HG03571 (cell line): ENCODE results near the gene HECW1.
"Not testable (repeated sequence)": the region's sequence is repeated elsewhere in the genome, so short reads cannot be mapped to it uniquely, and the experiment has no call there.

ENCODE experiments used
- ATAC-seq: cut with Tn5 transposase; IDR thresholded peaks from one replicate; pipeline ENCODE4 v1.9.1; 2021; ENCODE audit not compliant: unreplicated experiment

Gene HECW1

DNA sequence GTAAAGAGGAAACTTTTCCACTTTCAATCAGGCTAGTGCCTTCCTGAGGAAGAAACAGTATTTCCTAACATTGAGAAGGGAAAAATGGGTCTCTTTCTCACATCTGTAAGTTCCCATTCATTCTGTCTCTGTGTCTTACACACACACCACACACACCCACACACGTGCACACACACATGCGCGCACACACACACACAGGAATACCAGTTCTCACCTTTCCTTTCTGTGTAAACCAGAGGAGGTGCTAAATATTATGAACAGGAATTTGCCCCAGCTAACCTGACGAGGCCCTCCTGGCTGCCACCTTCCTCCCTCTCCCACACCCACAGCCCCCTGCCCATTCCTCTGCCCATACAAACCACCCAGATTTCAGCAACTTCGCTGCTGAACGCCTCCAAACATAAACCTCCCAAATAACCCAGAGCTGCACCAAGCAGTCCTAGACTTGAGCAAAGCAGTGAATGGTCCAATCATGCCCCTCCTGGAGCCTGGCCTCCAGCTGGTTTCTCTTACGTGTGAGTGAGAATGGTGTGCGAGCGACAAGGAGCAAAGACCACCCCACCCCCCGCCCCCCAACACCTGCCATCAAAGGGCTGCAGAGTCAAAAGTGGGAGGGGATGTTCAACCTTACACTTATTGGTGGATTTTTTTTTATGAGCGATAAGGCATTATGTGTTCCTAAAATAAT is 190.5 kb downstream of the HECW1 start:
- ATAC-seq = no peak

DNA sequence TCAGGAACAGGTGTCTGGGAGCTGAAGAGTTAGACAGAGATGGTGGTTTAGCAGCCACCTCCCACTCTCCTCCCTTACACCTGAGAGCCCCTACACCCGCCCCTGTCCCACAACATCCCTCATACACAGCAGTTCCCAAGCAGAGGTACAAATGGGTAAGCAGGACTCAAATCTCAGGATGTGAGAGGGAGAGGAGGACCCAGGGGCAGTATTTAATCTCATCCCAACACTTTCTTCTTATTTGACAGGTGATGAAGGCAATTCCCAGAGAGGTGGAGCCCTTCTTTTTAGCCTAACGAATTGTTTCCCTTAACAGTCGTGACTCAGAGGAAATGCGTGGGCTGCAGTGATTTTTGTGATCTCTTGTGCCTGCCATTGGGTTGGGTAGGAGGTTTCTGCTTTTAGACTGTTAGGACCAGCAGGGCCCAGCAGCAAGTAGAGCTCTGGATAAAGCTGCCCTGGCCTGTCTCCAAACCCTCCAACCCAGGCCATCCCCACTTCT is 191.3 kb downstream of the HECW1 start:
- no peak for ATAC-seq

DNA sequence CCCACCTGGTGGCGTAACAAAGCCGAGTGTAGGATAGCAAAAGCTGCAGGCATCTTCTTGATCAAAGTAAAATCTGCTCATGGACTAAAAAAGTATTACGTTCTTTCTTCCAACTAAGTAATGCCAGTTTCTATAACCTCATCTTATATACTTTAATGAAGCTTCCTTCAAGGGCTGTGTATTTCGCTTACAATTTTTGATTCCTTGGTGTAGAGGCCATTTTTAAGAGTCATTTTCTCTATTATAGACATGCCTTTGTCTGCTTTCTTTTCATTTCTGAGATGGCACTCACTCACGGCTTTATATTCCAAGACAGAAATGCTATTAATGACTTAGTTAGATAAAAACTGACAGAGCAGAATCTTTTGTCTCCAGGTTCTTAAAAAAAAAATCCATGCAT is 194.0 kb downstream of the HECW1 start:
- ATAC-seq = no peak

DNA sequence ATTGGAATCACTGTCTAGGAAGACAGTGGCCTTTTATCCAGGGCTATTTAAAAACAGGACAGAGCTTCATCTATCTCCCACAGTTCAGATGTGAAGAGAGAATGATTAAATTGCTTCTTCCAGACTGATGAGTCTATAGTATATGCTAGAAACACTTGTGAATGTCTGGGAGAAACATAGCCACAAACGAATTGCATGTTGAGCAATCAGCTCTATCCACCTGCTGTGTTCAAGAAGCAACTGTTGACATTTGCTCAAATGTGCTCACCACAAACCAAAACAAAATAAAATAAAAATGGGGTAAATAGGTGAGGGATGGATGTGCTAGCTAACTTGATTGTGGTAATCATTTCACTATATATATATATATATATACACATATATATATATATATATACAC is 195.1 kb downstream of the HECW1 start:
- no peak for ATAC-seq

DNA sequence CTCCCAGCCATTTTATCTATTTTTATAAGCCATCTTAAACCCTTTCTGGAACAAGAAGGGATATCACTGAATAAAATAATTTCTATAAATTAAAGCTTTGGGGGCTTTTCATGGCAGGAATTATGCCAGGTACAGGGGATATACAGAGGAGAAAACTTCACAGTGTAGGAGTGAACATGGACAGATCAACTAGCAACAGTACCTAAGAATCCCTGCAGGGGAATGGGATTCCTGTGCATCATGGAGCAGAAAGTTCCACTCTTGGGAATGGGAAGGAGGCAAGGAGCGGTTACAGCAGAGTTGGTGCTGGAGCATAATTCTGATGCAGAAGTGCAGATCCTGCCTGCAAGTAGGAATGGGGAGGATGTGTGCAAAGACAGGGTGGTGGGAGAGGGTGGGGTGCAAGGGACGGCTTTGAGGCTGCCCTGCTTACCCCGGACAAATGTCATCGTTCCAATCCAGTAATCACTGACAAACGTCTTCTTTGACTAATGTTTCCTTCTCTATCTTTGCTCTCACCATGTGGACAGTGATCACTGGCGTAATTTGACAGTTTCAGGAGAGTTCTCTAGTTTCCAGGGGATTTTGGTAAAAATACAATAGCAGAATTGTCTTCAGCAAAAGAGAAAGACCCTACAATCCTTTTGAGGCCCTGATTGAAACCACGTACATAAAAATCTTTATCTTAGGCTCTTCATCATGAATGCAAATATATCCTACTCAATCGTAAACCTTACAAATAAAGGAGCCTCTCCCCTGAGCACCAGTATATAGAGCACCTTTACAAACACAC is 196.7 kb downstream of the HECW1 start:
- ATAC-seq = no peak

DNA sequence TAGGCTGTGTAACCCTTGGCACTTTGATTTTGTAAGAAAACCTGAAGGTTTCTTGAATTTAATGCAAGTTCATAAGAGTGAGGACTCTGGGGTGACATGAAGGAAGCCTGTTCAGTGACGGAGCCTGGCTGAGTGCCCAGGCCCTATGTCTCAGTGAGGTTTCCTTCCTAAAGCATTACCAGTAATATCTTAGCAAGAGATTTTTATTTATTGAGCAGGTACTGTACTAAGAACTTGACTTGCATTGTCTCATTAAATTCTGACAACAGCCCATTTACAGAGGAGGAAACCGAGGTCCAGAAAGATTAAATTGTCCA is 197.2 kb downstream of the HECW1 start:
- ATAC-seq = no peak

DNA sequence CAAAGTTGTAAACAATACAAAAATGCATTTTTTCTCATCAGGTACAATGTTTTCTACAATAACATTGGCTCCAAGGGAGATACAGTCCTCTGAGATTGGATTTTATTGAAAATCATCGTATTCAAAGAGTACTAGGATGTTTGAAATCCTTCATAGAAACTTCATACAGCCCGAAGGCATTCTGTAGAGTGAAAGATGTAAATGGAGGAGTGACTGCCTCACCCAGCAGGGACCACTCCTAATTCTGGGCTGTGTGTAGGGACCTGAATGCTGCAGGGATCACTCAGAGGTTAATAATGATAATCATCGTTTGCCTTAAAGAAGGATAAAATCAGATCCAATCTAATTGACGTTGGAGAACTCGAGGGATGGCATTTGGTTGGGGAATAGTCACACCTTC is 198.6 kb downstream of the HECW1 start:
- ATAC-seq = no peak

DNA sequence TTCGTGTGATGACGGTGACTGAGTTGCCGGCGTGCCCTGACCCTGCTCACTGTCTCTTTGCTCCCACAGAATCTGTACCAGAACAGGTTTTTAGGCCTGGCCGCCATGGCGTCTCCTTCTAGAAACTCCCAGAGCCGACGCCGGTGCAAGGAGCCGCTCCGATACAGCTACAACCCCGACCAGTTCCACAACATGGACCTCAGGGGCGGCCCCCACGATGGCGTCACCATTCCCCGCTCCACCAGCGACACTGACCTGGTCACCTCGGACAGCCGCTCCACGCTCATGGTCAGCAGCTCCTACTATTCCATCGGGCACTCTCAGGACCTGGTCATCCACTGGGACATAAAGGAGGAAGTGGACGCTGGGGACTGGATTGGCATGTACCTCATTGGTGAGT is 199.2 kb downstream of the HECW1 start:
- ATAC-seq = no peak

DNA sequence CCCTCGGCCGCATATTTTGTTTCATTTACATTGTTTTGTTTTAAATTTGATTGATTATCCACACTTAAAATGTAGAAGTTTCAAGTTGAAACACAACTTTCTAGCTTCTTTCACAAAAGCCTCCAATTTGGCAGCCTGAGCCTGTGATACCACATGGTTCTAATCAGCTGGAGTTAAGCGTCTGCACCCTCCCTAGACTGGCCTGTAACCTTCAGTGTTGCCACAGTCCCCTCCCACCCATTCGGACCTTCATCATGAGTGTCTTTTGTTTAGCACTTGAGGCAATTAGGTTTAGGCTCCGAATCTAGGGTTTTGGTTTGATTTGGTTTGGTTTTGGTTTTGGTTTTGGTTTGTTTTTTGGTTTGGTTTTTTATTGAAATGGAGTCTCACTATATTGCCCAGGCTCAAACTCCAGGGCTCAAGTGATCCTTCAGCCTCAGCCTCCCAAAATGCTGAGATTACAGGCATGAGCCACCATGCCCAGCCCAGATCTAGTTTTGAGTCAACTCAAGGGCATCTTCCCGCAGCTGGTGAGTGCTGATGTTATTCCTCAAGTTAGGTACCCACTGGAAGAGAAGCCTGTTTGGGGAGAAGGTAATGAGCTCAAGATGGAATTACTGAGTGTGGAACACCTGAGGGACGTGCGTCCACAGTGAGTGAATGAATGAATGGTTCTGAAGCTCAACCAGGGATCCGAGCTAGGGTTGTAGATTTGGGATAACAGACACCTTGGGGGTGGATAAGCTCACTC is 201.4 kb downstream of the HECW1 start:
- no peak for ATAC-seq

DNA sequence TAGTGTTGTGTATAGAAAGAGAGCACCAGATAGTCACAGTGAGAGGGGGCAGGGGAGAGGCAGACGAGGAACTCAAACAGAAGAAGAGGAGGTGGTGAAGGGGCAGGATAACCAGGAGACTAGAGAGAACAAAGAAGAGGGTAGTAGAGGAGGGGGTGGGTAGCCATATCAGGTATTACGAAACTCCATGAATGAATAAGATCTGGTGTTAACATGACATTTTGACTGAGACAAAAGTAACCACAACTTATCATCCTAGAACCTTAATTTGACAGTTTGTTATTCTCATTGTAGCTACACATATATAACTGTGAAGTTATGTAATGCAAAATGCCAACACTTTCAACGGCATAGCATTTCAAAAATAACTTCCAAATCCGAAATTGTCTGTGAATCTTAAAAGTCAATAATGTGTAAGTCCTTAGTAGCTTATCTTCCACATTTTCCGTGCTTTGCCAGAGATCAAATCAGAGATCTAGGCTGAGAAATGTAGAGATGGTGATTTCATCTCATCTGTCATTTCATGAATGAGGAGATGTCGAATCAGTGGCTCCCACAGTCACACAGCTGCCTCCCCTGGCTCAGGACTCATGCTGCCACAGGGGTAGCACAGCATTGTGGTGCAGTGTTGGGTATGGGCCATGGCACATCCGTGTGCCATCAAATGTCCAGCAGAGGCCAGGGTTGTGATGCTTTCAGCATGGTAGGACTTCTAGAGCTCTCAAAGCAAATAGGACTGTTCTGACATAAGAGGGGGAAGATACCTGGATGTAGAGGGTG is 202.1 kb downstream of the HECW1 start:
- no peak for ATAC-seq

DNA sequence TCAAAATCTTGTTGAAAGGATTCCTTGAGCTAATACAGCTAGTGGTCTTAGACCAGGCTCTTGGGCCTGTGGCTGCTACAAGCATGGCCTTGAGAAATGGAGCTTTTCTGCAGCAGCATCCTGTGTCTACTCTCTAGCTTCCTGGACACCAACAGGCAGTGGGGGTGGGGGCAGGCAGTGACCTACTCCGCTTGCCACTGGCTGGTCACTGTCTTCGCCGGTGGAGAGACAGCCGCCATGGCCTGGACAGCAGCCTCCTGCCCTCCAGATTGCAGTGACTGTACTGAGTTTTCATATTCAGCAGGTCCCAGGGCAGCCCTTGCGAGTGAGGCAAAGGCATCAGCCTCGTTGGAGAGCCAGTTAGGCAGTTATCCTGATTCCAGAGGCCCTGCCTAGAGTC is 204.6 kb downstream of the HECW1 start:
- ATAC-seq = no peak

DNA sequence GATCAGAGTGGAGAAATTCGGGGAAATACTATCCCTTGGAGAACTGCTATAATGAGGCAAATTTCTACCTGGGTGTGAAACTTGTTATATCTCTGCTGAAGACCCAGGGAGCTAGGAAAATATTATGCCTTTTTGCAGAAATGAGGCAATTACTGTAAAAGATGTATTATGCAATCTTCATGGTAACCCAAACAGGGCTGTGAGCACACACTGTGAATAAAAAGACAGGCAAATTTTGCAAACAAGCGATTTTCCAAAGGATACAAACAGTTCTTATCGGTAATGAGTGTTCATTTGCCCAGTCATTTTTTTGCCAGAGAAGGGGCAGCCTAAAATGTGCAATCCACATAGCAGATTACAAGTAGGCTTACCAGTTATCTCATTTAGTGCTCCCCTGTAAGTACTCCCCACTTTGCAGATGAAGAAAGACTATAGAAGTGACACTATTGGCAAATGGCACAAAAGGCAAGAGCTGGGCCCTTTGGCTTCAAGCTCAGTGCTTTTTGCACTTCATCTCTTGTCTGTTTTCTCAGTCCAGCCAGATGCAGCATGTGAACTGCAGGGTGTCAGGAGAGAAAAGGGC is 205.8 kb downstream of the HECW1 start:
- ATAC-seq = no peak

DNA sequence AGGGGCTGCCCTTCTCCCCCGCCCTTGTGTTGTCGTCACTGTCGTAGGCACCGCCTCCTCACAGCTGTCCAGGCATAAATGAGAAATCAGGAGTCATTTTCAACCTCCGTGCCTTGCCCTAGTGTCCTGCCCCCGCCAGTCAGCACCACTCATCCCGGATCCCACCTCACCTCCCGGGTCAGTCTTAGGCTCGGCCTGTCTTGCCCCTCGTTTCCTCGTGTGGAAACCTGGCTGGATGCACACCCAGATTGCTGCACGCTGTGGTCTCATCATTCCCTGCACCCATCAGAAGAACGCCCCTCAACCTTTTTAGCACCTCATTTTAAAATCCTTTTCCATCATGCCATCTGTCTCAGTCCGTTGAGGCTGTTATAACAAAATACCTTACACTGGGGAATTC is 213.1 kb downstream of the HECW1 start:
- no peak for ATAC-seq

DNA sequence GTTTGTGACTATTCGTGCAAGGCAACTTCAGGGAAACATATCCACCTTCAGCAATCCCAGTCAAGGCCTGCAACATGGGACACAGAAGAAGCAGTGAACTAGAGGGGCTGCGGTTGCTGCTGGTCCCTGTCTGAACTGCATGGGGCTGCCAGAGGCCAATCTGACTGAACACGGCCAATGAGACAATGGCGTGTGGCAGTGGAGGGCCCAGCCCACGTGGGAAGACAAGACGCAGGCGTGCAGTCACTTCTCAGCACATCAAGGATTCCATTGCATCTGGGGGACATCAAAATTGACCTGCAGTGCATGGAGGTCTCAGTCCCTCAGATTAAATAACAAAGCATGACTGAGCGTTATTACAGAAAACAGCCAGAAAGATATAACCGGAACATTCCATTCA is 215.9 kb downstream of the HECW1 start:
- no peak for ATAC-seq

DNA sequence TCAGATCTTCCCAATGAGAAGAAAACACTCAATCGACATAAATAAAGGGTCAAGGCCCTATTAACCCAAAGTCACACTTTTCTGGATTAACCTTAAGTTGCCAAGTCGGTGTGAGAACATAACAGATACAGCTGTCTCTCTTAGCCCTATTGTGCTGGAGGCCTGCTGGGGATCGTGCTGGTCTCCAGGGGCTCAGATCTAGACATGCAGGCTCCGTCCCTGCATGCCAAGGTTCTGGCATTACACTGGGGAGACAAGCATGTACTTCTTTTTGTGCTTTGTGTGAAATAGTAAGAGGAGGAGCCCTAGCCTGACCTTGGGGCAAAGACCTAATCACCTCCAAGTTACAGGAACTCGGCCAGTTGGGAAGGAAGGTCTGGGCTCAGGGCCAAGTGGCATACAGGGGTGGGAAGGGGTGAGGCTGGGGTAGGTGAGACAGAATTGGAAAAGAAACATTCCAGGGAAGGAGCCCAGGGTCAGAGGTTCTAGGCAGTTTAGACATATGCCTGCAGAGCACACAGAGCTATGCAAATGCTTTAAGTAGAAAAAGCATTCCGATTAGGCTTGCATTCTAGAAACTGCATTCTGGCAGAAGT is 216.4 kb downstream of the HECW1 start:
- ATAC-seq = no peak

DNA sequence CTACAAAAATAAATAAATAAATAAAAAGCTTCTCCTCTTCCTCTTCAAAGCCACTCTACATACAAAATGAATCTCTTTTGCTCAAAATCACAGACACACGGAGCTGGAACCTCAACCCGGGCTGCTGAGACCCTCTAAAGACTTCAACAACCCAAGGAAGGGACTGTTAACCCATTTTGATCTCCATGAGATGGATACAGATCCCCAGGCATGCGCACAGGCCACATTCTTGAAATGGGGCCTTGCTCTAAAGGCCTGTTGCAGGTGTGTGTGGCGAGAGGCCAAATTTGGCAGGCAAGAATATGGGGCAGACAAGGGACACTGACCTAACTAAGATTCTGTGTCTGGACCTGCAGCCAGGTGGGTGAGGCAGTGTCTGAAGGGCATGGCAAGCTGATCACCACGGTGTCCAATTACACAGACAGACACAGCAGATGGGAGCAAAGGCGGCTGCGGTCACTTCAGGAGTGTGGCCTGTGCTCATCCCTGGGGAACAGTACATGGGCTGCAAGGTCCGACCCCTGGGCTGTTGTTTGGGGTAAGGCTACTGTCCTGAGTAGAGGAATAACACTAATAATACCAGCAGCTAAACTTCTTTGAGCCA is 219.8 kb downstream of the HECW1 start:
- ATAC-seq = no peak

DNA sequence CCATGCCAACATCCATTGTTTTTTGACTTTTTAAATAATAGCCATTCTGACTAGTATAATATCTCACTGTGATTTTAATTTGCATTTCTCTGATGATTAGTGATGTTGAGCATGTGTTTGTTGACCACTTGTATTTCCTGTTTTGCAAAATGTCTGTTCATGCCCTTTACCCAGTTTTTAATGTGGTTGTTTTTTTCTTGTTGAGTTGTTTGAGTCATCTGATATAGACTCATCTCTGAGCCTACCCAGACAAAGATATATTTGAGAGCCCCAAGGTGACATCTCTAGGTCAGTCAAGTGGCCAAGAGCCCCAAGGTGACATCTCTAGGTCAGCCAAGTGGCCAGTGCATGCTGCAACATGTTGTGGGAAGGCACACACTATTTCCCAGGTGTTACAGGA is 224.7 kb downstream of the HECW1 start:
- ATAC-seq = no peak

DNA sequence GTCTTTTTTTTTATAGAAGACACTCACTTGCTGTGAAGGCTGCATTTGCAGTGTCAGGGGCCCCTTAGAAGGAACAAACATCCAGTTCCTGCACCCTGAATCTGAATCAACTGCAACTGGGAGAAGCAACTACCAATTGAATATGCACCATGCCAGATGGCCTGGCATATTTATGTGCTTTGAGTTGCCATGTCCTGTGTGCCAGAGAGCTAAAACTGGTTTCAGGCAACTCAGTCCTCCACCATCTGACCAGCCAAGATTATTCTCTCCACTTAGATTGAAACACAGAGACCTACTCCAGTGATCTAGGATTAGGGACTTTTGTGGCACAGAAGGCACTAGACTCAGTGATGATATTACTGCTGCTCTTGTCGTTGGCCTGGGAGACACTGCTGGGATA is 225.4 kb downstream of the HECW1 start:
- ATAC-seq = no peak

DNA sequence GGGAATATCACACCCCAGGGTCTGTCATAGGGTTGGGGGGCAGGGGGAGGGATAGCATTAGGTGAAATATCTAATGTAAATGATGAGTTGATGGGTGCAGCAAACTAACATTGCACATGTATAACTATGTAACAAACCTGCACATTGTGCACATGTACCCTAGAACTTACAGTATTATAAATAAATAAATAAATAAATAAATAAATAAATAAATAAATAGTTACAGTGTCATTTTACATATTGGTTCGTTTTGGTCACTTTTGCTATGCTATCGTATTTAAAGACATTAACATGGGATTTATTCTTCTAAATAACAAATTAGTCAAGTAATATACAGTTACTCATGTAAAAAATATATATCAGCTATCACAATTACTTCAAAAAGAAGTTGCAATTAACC is 228.7 kb downstream of the HECW1 start:
- no peak for ATAC-seq

DNA sequence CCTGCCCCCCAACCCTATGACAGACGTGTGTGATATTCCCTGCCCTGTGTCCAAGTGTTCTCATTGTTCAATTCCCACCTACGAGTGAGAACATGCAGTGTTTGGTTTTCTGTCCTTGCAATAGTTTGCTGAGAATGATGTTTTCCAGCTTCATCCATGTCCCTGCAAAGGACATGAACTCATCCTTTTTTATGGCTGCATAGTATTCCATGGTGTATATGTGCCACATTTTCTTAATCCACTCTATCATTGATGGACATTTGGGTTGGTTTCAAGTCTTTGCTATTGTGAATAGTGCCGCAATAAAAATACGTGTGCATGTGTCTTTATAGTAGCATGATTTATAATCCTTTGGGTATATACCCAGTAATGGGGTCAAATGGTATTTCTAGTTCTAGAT is 231.0 kb downstream of the HECW1 start:
- ATAC-seq = not testable (repeated sequence)
